Measurements from ENCODE around the gene NXT2. TPM values are rescaled to one million over a fixed set of nuclear protein-coding genes. Genes with fewer than 3 reads are reported as not detected.

The NXT2 gene
- total RNA-seq (2014; rRNA removed; shearing (Covaris generic)) = 21.1 and 23.6 TPM in 2 replicates
- 9.4 and 13.1 TPM in 2 replicates for polyA plus RNA-seq (2016; fragmentation: Nextera tagmentation; extraction: Ambion mirVana)
- long read RNA-seq, transcript NXT2-202 (4 exons, 1,085 nt) = major isoform, 5 of 8 reads
- long read RNA-seq, partial matches to known transcripts = 0 of 8 reads
- long read RNA-seq, other reads (novel, unspliced or antisense) = 0 of 8 reads

GRCh38 chrX:109536439-109537323 is at the start of gene NXT2:
NXT2 (plus strand) TSS chrX:109536844; CDS start chrX:109537007, 163 bp downstream.
- Mint-ChIP-seq H3K4me1 (peaks cover 3% of the 10 kb centered on the region; the same call in 2 of the 3 replicates), H3K4me3 (peak within 1 kb of the TSS; percentile 96), H3K36me3 (ENCODE audit: low read depth) (no peaks in the 10 kb centered on the region), H3K9me3 (no peaks in the 10 kb centered on the region), H3K27me3 (ENCODE audit: insufficient read depth, low read depth, poor library complexity) (peaks cover 3% of the 10 kb centered on the region), H3K27ac (peak within 1 kb of the TSS; percentile 99)
- Histone ChIP-seq H3K4me1 (ENCODE audit: insufficient read depth) (no peaks in the 10 kb centered on the region), H3K27ac (ENCODE audit: low read depth) (peak within 1 kb of the TSS; percentile 95), H3K27me3 (ENCODE audit: insufficient read depth) (no peaks in the 10 kb centered on the region), H3K79me2 (replicated peaks; ENCODE audit: insufficient read depth) (no peaks in the 10 kb centered on the region), H3K36me3 (ENCODE audit: insufficient read depth) (no peaks in the 10 kb centered on the region), H4K20me1 (replicated peaks; ENCODE audit: insufficient read depth) (no peaks in the 10 kb centered on the region), H3F3A (replicated peaks; ENCODE audit: low read depth) (no peaks in the 10 kb centered on the region), H2AFZ (peak within 1 kb of the TSS; percentile 45), H3K4me3 (peak within 1 kb of the TSS; percentile 64), H3K9me2 (ENCODE audit: insufficient read depth) (0 out of 2 replicates have a peak, but pooled peaks cover 6% of the 10 kb centered on the region), H3K4me2 (peak within 1 kb of the TSS; percentile 78)
- peak; percentile 90 for DNase-seq (ENCODE audit: low spot score)
- TF ChIP-seq NANOG (IDR thresholded peaks at IDR 0.05; ENCODE audit: borderline replicate concordance) = no peak
- TF ChIP-seq POLR2AphosphoS5 (IDR thresholded peaks at IDR 0.05; ENCODE audit: low read depth) = peak; percentile 75
- peak; percentile 99 for ATAC-seq

GRCh38 chrX:109487640-109488039 is 49.0 kb upstream of the NXT2 start:
- Histone ChIP-seq H3K27ac (ENCODE audit: low read depth) (no peak overlapping the region), H3K4me3 (no peak overlapping the region), H2AFZ (no peak overlapping the region), H3F3A (replicated peaks; ENCODE audit: low read depth) (no peaks in the 10 kb centered on the region), H3K4me1 (ENCODE audit: insufficient read depth) (no peaks in the 10 kb centered on the region), H3K9me2 (ENCODE audit: insufficient read depth) (no peaks in the 10 kb centered on the region), H3K27me3 (ENCODE audit: insufficient read depth) (no peaks in the 10 kb centered on the region), H4K20me1 (replicated peaks; ENCODE audit: insufficient read depth) (no peaks in the 10 kb centered on the region), H3K36me3 (ENCODE audit: insufficient read depth) (no peaks in the 10 kb centered on the region), H3K4me2 (no peak overlapping the region), H3K79me2 (replicated peaks; ENCODE audit: insufficient read depth) (no peaks in the 10 kb centered on the region)
- Mint-ChIP-seq H3K36me3 (ENCODE audit: low read depth) (no peaks in the 10 kb centered on the region), H3K9me3 (no peaks in the 10 kb centered on the region), H3K27me3 (ENCODE audit: insufficient read depth, low read depth, poor library complexity) (peaks cover 1% of the 10 kb centered on the region), H3K4me1 (peaks cover 8% of the 10 kb centered on the region), H3K27ac (no peak overlapping the region), H3K4me3 (no peak overlapping the region)
- TF ChIP-seq ZNF114 (CRISPR knock-in tag; IDR thresholded peaks at IDR 0.05) (no peak), ZNF331 (CRISPR knock-in tag; IDR thresholded peaks at IDR 0.05; ENCODE audit: low read depth) (no peak)
- DNase-seq (ENCODE audit: low spot score) (peak; percentile 3), ATAC-seq (no peak)

DNA sequence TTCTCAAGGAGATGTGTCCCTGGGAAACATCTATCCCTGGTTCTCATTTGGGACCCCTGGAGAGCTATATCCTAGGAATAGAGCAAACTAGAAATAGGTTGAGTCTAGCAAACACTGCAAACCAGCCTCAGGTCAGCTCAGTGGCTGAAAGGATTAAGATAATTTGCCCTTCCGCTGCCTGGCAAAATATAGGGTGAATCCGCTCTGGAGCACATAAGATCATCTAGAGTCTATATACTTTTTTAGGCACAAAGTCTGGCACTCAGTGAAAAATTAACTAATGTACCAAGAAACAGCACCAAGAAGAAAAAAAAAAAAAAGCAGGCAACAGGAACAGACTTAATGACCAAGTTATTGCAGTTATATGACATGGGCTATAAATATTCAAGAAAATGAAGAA is 47.5 kb upstream of the NXT2 start:
- DNase-seq (ENCODE audit: low spot score) (no peak), ATAC-seq (no peak)
- Histone ChIP-seq H3K79me2 (replicated peaks; ENCODE audit: insufficient read depth) (no peaks in the 10 kb centered on the region), H3F3A (replicated peaks; ENCODE audit: low read depth) (no peaks in the 10 kb centered on the region), H3K27me3 (ENCODE audit: insufficient read depth) (no peaks in the 10 kb centered on the region), H3K4me2 (no peak overlapping the region), H3K9me2 (ENCODE audit: insufficient read depth) (no peaks in the 10 kb centered on the region), H3K4me3 (no peak overlapping the region), H2AFZ (no peak overlapping the region), H3K4me1 (ENCODE audit: insufficient read depth) (no peaks in the 10 kb centered on the region), H3K27ac (ENCODE audit: low read depth) (no peak overlapping the region), H3K36me3 (ENCODE audit: insufficient read depth) (no peaks in the 10 kb centered on the region), H4K20me1 (replicated peaks; ENCODE audit: insufficient read depth) (no peaks in the 10 kb centered on the region)
- peaks cover 1% of the 10 kb centered on the region for H3K27me3 Mint-ChIP-seq (ENCODE audit: insufficient read depth, low read depth, poor library complexity)
- H3K36me3 Mint-ChIP-seq (ENCODE audit: low read depth) = no peaks in the 10 kb centered on the region
- H3K27ac Mint-ChIP-seq = no peak overlapping the region
- H3K4me3 Mint-ChIP-seq = no peak overlapping the region
- H3K9me3 Mint-ChIP-seq = no peaks in the 10 kb centered on the region
- TF ChIP-seq CREB1 (CRISPR knock-in tag; IDR thresholded peaks at IDR 0.05; ENCODE audit: low read depth) (no peak), ZNF331 (CRISPR knock-in tag; IDR thresholded peaks at IDR 0.05; ENCODE audit: low read depth) (no peak), EZH2 (IDR thresholded peaks at IDR 0.05; ENCODE audit: low read depth, unreplicated experiment) (no peak)
- peaks cover 8% of the 10 kb centered on the region for H3K4me1 Mint-ChIP-seq
